Activated naive CD4-positive, alpha-beta T cell treated with anti-CD3 and anti-CD28 coated beads, Interleukin-2, amount 10 ng/mL, durations not matched to agents 7 days and 5 days (primary cell): Measurements from ENCODE around the gene KSR2.

Experiments
- CTCF ChIA-PET: fragments of 350-600 bp; sonication (Branson Sonifier 250); formaldehyde crosslinking; loops from one replicate; lab custom pipeline; 2021; ENCODE audit warnings: antibody characterized with exemption; lab: Charles Lee
- DNase-seq: peaks from one replicate; pipeline ENCODE4 v3.0.0-alpha.2; 2020
- H3K27ac Mint-ChIP-seq: one replicate; pipeline ENCODE4 v1.8.0; 2021; ENCODE audit warnings: mild to moderate bottlenecking, moderate library complexity, mixed read lengths
- H3K27me3 Mint-ChIP-seq: one replicate; pipeline ENCODE4 v1.8.0; 2021; ENCODE audit warnings: mild to moderate bottlenecking, mixed read lengths
- H3K36me3 Mint-ChIP-seq: one replicate; pipeline ENCODE4 v1.8.0; 2021; ENCODE audit warnings: mixed read lengths
- H3K4me1 Mint-ChIP-seq: one replicate; pipeline ENCODE4 v1.8.0; 2021; ENCODE audit warnings: mixed read lengths
- H3K4me3 Mint-ChIP-seq: one replicate; pipeline ENCODE4 v1.8.0; 2021; ENCODE audit warnings: mild to moderate bottlenecking, moderate library complexity, mixed read lengths
- H3K9me3 Mint-ChIP-seq: one replicate; pipeline ENCODE4 v1.8.0; 2021; ENCODE audit warnings: mixed read lengths

Gene KSR2

DNA sequence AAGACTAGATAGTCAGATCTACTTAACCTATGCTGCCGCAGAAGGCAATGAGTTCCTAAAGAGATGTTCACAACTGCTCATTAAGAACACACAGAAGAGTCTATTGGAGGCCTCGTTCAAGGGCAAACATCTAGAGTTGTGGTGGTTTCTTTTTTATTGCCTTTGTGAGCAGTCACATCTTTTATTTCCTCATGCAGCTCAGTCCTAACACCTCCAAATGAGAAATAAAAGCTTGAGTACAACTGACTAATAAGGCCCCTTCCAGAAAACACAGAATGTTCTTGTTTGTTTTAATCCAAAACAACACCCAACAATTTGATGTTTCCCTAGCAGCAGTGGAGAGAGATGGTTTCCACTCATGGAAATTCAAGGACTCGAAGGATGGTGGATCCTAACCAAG lies 483.9 kb downstream of the KSR2 start:
- Mint-ChIP-seq H3K36me3 (no peaks in the 10 kb centered on the region), H3K4me3 (no peak overlapping the region), H3K27ac (no peak overlapping the region), H3K9me3 (no peaks in the 10 kb centered on the region), H3K27me3 (no peaks in the 10 kb centered on the region), H3K4me1 (no peaks in the 10 kb centered on the region)
- no peak for DNase-seq
- CTCF ChIA-PET, result no interaction called here

DNA sequence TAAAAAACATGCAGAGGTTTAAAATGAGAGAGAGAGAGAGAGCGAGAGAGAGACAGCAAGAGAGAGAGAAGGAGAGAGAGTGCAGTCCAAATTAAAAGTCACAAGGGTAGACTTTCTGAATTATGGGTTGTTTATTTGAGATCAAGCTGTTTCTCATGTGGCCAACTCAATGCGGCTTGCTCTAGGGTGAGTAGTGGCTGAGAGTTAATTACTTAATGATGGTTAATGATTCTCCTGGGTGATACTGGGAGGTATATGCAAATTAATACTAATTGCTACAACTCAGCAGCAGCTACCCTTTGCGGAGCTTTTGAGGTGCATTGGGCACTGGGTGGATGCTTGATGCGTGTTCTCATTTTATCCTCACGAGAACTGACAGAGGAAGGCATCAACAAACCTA lies 485.3 kb downstream of the KSR2 start:
- Mint-ChIP-seq H3K36me3 (no peaks in the 10 kb centered on the region), H3K27ac (no peak overlapping the region), H3K27me3 (no peaks in the 10 kb centered on the region), H3K4me1 (no peaks in the 10 kb centered on the region), H3K9me3 (no peaks in the 10 kb centered on the region), H3K4me3 (no peak overlapping the region)
- no peak for DNase-seq
- CTCF ChIA-PET, result no interaction called here

DNA sequence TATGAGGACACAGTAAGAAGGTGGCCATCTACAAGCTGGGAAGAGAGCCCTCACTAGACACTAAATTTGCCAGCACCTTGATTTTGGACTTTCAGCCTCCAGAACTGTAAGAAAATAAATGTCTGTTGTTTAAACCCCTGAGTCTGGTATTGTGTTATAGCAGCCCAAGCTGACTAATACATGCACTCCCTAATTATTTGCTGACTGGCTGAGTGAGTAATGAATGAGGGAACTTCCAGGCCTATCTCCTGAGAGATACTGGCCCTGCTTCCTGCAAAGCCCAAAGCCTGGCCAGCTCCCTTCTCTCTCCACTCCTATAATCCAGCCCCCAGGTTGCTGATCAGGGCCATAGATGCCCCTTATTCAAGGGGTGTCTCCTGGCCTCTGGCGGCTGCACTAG lies 487.3 kb downstream of the KSR2 start:
- H3K4me1 Mint-ChIP-seq, result no peaks in the 10 kb centered on the region
- no peaks in the 10 kb centered on the region for H3K36me3 Mint-ChIP-seq
- H3K9me3 Mint-ChIP-seq, result no peaks in the 10 kb centered on the region
- H3K4me3 Mint-ChIP-seq, result no peak overlapping the region
- H3K27ac Mint-ChIP-seq, result no peak overlapping the region
- CTCF ChIA-PET, result no interaction called here
- no peak for DNase-seq
- no peaks in the 10 kb centered on the region for H3K27me3 Mint-ChIP-seq

- H3K27ac Mint-ChIP-seq, result no peak overlapping the region
- CTCF ChIA-PET, result no interaction called here
- no peaks in the 10 kb centered on the region for H3K27me3 Mint-ChIP-seq
- no peaks in the 10 kb centered on the region for H3K4me1 Mint-ChIP-seq
- peaks cover 4% of the 10 kb centered on the region for H3K9me3 Mint-ChIP-seq
- no peak for DNase-seq
- H3K4me3 Mint-ChIP-seq, result no peak overlapping the region
- no peaks in the 10 kb centered on the region for H3K36me3 Mint-ChIP-seq
Observed at GRCh38 chr12:117476341-117476740, 492.4 kb downstream of the KSR2 start.

DNA sequence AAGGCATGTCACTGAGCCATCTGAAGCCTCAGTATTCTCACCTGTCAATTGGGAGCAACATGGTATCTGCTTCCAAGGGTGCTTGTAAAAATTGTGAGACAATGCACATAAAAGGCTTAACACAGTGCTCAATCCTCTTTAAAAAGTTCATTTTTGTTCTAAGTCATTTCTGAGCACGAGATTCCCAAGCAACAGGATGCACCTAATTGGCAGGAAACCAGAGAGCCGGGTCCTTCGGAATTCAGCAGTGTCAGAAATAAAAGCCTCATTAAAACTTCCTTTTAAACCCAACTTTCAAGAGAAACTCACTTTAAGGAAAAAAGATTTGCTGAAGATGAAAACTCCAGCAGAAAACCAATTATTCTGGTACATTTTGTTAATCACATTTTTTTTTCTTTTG lies 494.9 kb downstream of the KSR2 start:
- H3K27me3 Mint-ChIP-seq, result no peaks in the 10 kb centered on the region

GRCh38 chr12:117472983-117473382 lies 495.8 kb downstream of the KSR2 start:
- Mint-ChIP-seq H3K27ac (no peak overlapping the region), H3K9me3 (peaks cover 8% of the 10 kb centered on the region), H3K4me3 (no peak overlapping the region), H3K27me3 (no peaks in the 10 kb centered on the region), H3K36me3 (no peaks in the 10 kb centered on the region), H3K4me1 (no peaks in the 10 kb centered on the region)
- no peak for DNase-seq
- CTCF ChIA-PET, result no interaction called here

More for the DNA sequence above, 494.9 kb downstream of the KSR2 start:
- CTCF ChIA-PET, result no interaction called here
- H3K4me1 Mint-ChIP-seq, result no peaks in the 10 kb centered on the region
- DNase-seq, result no peak
- H3K4me3 Mint-ChIP-seq, result no peak overlapping the region
- H3K27ac Mint-ChIP-seq, result no peak overlapping the region
- H3K36me3 Mint-ChIP-seq, result no peaks in the 10 kb centered on the region
- H3K9me3 Mint-ChIP-seq, result peaks cover 8% of the 10 kb centered on the region

- Mint-ChIP-seq H3K36me3 (no peaks in the 10 kb centered on the region), H3K4me1 (no peaks in the 10 kb centered on the region), H3K4me3 (no peak overlapping the region), H3K27me3 (no peaks in the 10 kb centered on the region), H3K27ac (no peak overlapping the region), H3K9me3 (peaks cover 8% of the 10 kb centered on the region)
- no peak for DNase-seq
- CTCF ChIA-PET, result no interaction called here
Observed at GRCh38 chr12:117470804-117471203, 498.0 kb downstream of the KSR2 start.

GRCh38 chr12:117469883-117470483 lies 498.8 kb downstream of the KSR2 start:
- CTCF ChIA-PET, result no interaction called here
- no peaks in the 10 kb centered on the region for H3K4me1 Mint-ChIP-seq
- H3K4me3 Mint-ChIP-seq, result no peak overlapping the region
- H3K9me3 Mint-ChIP-seq, result peaks cover 7% of the 10 kb centered on the region
- H3K27ac Mint-ChIP-seq, result no peak overlapping the region
- no peaks in the 10 kb centered on the region for H3K36me3 Mint-ChIP-seq
- no peaks in the 10 kb centered on the region for H3K27me3 Mint-ChIP-seq
- no peak for DNase-seq

GRCh38 chr12:117468016-117468415 lies 500.8 kb downstream of the KSR2 start:
- DNase-seq, result no peak
- Mint-ChIP-seq H3K36me3 (no peaks in the 10 kb centered on the region), H3K4me3 (no peak overlapping the region), H3K4me1 (no peaks in the 10 kb centered on the region), H3K9me3 (peaks cover 4% of the 10 kb centered on the region), H3K27ac (no peak overlapping the region), H3K27me3 (no peaks in the 10 kb centered on the region)
- CTCF ChIA-PET, result no interaction called here

DNA sequence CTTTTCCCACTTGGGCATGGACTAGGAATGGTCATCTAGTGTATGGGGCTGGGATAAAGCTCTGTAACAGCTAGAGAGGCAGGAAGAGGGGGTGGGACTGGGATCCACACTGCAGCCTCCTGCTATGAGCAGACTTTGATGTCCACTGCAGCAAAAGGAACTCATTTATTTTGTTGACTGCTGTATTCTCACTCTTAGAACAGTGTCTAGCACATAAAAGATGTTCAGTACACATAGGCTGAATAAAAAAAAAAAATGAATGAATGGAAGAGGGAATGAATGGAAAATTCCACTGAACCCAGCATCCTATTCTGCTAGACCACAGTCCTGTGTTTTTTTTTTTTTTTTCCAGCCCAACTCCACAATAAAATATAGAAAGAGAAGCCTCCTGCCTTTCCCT lies 501.2 kb downstream of the KSR2 start:
- H3K9me3 Mint-ChIP-seq, result peaks cover 4% of the 10 kb centered on the region
- no peak overlapping the region for H3K27ac Mint-ChIP-seq
- no peaks in the 10 kb centered on the region for H3K36me3 Mint-ChIP-seq
- no peaks in the 10 kb centered on the region for H3K27me3 Mint-ChIP-seq
- no peak for DNase-seq
- H3K4me3 Mint-ChIP-seq, result no peak overlapping the region
- CTCF ChIA-PET, result no interaction called here
- no peaks in the 10 kb centered on the region for H3K4me1 Mint-ChIP-seq

DNA sequence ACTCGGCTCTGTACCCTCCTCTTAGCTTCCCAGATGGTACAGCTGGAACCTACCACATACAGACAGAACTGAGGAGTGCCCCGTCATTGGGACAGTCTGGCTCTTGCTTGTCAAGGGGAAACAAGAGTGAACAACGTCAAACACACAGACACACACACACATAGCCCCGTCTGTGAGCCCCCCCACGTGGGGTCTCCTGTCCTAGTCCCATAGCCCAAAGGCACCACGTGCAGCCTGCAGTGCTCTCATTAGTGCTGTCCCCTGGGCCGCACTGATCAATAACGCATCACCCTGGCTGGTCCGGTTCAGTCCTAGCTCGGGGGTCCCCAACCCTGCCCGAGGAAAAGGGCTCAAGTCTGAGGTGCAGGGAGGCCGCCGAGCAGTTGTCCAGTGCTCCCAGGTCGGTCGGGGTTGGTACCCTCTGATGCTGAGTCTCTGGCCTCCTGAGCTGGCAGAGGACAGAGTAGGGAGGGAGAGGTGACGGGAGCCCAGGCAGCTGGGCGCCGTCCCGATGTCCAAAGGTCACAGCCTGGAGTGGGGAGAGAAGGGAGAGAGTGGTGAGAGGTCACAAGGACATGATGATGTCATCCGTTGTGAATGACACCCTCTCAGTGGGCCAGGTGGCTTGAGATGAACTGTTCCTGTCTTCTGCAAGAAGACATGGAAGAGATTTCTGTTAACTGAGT lies 502.0 kb downstream of the KSR2 start:
- H3K36me3 Mint-ChIP-seq, result no peaks in the 10 kb centered on the region
- no peak overlapping the region for H3K4me3 Mint-ChIP-seq
- DNase-seq, result no peak
- no peak overlapping the region for H3K27ac Mint-ChIP-seq
- H3K4me1 Mint-ChIP-seq, result no peaks in the 10 kb centered on the region
- peaks cover 8% of the 10 kb centered on the region for H3K9me3 Mint-ChIP-seq
- CTCF ChIA-PET, result no interaction called here
- no peaks in the 10 kb centered on the region for H3K27me3 Mint-ChIP-seq

DNA sequence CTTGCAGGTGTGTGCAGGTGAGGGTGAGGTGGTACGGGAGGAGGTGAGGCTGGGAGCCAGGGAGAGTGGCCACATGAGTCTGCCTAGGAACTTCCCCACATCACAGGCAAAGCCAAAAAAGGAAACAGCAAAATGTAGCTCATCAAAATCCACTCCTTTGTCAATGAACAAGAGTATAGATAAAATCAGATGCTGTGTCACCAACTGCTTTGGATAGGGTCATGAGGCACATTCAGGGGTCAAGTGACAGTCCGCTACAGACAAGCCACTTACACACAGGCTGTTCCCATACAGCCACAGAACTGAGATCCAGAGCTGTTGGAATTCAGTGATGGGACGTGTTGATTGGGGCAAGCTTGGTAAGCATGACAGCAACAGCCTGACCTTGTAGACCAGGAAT lies 507.1 kb downstream of the KSR2 start:
- H3K27ac Mint-ChIP-seq, result no peak overlapping the region
- CTCF ChIA-PET, result no interaction called here

DNA sequence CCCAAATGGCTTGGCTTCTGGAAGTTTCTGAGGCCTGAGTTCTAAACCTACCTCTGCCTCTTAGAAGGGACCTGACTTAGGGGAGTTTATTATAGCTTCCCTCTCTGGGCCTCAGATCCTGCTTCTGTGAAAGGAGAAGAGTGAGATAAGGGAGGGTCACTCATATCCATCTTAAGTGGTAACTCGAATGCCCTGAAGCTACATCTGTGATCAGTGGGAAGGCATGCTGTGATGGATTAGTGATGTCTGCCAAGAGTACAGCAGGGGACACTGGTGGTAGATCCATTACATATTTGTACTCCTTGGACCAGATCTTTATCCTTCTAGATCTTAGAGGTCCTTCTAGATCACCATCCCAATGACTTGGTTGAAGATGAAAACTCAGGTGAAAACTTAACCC lies 509.6 kb downstream of the KSR2 start:
- Mint-ChIP-seq H3K36me3 (no peaks in the 10 kb centered on the region), H3K4me3 (no peak overlapping the region), H3K9me3 (peaks cover 4% of the 10 kb centered on the region), H3K27me3 (no peaks in the 10 kb centered on the region), H3K4me1 (no peaks in the 10 kb centered on the region), H3K27ac (no peak overlapping the region)
- CTCF ChIA-PET, result interaction anchor here (1.2 kb wide), 1 partner anchor 223 kb away, joined by 3 read pairs; no protein-coding TSS in a partner anchor
- DNase-seq, result no peak

More for the DNA sequence above, 507.1 kb downstream of the KSR2 start:
- peaks cover 4% of the 10 kb centered on the region for H3K9me3 Mint-ChIP-seq
- H3K36me3 Mint-ChIP-seq, result no peaks in the 10 kb centered on the region
- no peaks in the 10 kb centered on the region for H3K4me1 Mint-ChIP-seq
- no peak for DNase-seq
- no peaks in the 10 kb centered on the region for H3K27me3 Mint-ChIP-seq
- no peak overlapping the region for H3K4me3 Mint-ChIP-seq

- no peak for DNase-seq
- no peaks in the 10 kb centered on the region for H3K27me3 Mint-ChIP-seq
- CTCF ChIA-PET, result no interaction called here
- no peaks in the 10 kb centered on the region for H3K4me1 Mint-ChIP-seq
- H3K36me3 Mint-ChIP-seq, result no peaks in the 10 kb centered on the region
- H3K27ac Mint-ChIP-seq, result no peak overlapping the region
- H3K9me3 Mint-ChIP-seq, result peaks cover 4% of the 10 kb centered on the region
- no peak overlapping the region for H3K4me3 Mint-ChIP-seq
Observed at GRCh38 chr12:117457189-117457588, 511.6 kb downstream of the KSR2 start.

- Mint-ChIP-seq H3K9me3 (peaks cover 4% of the 10 kb centered on the region), H3K4me1 (no peaks in the 10 kb centered on the region), H3K4me3 (no peak overlapping the region), H3K27me3 (no peaks in the 10 kb centered on the region), H3K36me3 (no peaks in the 10 kb centered on the region), H3K27ac (no peak overlapping the region)
- CTCF ChIA-PET, result no interaction called here
- no peak for DNase-seq
Observed at GRCh38 chr12:117456076-117456475, 512.7 kb downstream of the KSR2 start.
